Activated CD4-positive, alpha-beta T cell treated with anti-CD3 and anti-CD28 coated beads, Interleukin-2, Interleukin-4, amounts not matched to agents 100 ng/mL and 50 ng/mL, durations not matched to agents 16 hours and 8 hours (primary cell): ENCODE results near the gene TCTN1.
"Not testable (repeated sequence)": the region's sequence is repeated elsewhere in the genome, so short reads cannot be mapped to it uniquely, and the experiment has no call there.

ENCODE experiments used
- DNase-seq: peaks from one replicate; pipeline ENCODE4 v3.0.0-alpha.2; 2020; ENCODE audit warnings: low spot score

TCTN1 gene

GRCh38 chr12:110638796-110639195, 24.9 kb downstream of the TCTN1 start:
- no peak for DNase-seq

- DNase-seq: no peak
Measured at GRCh38 chr12:110639336-110640141, 25.6 kb downstream of the TCTN1 start.

- DNase-seq: no peak
Measured at GRCh38 chr12:110640275-110641025, 26.5 kb downstream of the TCTN1 start.

- no peak for DNase-seq
Measured at GRCh38 chr12:110641521-110641920, 27.6 kb downstream of the TCTN1 start.

- peak; percentile 15 for DNase-seq
Measured at GRCh38 chr12:110647631-110648040, 33.7 kb downstream of the TCTN1 start.

GRCh38 chr12:110649341-110649847, 35.5 kb downstream of the TCTN1 start:
- no peak for DNase-seq

- not testable (repeated sequence) for DNase-seq
Measured at GRCh38 chr12:110654238-110654637, 40.3 kb downstream of the TCTN1 start.

GRCh38 chr12:110656071-110656655, 42.2 kb downstream of the TCTN1 start:
- no peak for DNase-seq

GRCh38 chr12:110657747-110658146, 43.8 kb downstream of the TCTN1 start:
- DNase-seq: no peak

GRCh38 chr12:110658242-110658641, 44.3 kb downstream of the TCTN1 start:
- DNase-seq: no peak

GRCh38 chr12:110658878-110659277, 44.9 kb downstream of the TCTN1 start:
- no peak for DNase-seq

GRCh38 chr12:110661337-110661972, 47.5 kb downstream of the TCTN1 start:
- DNase-seq: peak; percentile 35

GRCh38 chr12:110666892-110667291, 53.0 kb downstream of the TCTN1 start:
- DNase-seq: no peak

- DNase-seq: no peak
Measured at GRCh38 chr12:110667671-110668070, 53.7 kb downstream of the TCTN1 start.

GRCh38 chr12:110668480-110669192, 54.7 kb downstream of the TCTN1 start:
- DNase-seq: no peak

GRCh38 chr12:110669193-110669502, 55.2 kb downstream of the TCTN1 start:
- DNase-seq: no peak

- DNase-seq: peak; percentile 28
Measured at GRCh38 chr12:110670161-110670701, 56.3 kb downstream of the TCTN1 start.

GRCh38 chr12:110676171-110676570, 62.2 kb downstream of the TCTN1 start:
- no peak for DNase-seq

GRCh38 chr12:110677206-110677911, 63.4 kb downstream of the TCTN1 start:
- no peak for DNase-seq

GRCh38 chr12:110677982-110678381, 64.1 kb downstream of the TCTN1 start:
- DNase-seq: no peak

GRCh38 chr12:110679201-110679600, 65.3 kb downstream of the TCTN1 start:
- DNase-seq: no peak
